Suppressor macrophage treated with lipopolysaccharide for 1 hour (primary cell): ENCODE measurements around the gene PDE4C.
A peak's percentile ranks its signal among the peaks of the same experiment; 100 is the strongest.

Experiments
- DNase-seq, 3 donors: peaks; one replicate each; pipeline ENCODE4 v3.0.0-alpha.2; 2020 to 2022

Gene PDE4C

DNA sequence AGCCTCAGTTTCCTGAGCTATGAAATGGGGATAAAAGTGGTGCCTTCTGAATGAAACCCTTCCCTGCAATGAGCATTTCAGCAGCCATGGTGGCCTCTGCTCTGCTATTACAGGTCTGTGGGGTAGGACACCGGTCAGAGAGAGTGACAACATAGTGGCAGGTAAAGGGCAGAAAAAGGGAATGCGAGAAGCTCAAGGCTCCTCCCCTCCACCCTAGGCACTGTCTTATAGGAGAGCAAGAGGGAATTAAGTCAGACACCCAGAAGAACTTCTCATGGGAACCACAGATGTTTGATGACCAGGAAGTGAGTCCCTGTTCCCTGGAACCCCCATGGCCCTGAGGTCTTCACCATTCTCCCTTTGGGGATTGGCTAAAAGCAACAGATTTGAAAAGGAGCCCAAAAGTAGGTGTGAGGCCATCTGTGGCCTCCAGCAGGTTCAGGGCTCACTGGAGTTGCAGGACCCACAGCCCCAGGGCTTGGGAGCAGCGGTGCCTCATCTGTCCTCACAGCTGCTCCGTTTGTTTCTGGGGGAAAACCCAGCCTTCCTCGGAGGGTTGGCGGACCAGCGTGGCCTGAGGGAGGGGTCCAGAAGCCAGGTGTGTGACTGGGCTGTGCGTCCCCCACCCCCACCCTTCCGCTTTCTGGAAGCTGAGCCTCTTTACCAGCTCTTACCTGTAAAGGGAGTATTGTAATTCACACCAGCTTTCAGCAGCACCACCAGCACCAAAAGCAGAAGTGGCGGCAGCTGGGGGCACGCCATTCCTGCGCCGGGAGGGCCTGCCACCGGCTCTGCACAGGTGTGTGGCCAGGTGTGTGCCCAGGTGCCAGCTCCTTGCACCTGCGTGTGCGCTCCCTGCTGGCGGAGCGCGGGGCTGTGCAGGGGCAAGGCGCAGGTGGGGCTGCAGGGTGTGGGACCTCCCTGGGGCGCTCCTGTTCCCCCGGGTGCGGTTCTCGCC is 28.6 kb upstream of the PDE4C start:
- peak in 1 of 3 donors; percentile 10 for DNase-seq

DNA sequence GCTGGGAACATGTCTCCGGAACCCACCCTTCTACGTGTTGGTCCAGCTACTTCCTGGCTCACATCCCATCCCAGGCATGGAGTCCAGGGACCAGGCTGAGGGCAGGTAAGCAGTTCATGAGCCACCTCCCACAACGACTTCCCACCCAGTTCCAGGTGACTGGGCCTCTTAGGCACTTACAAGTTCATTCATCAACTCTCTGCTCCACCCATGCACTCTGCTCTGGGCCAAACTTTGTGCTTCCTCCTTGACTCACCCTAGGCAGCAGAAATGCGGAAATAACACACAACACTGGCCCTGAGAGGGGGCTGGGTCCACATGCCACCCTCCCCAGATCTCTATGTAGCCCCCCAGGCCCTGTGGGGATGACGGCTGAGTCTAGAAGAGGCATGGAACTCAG is 27.5 kb upstream of the PDE4C start:
- DNase-seq: peak in 1 of 3 donors; percentile 63

DNA sequence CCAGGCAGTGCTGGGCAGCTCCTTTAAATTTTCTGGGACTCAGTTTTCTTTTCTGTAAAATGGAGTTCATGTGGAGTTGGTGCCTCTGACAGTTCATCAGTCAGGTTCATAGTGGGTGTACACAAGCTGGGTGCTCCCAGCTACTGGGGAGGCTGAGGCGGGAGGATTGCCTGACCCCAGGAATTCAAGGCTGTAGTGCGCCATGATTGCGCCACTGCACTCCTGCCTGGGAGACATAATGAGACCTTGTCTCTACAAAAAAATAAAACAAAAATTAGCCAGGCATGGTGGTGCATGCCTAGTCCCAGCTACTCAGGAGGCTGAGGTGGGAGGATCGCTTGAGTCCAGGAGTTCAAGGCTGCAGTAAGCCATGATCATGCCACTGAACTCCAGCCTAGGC is 26.9 kb upstream of the PDE4C start:
- no peak for DNase-seq

DNA sequence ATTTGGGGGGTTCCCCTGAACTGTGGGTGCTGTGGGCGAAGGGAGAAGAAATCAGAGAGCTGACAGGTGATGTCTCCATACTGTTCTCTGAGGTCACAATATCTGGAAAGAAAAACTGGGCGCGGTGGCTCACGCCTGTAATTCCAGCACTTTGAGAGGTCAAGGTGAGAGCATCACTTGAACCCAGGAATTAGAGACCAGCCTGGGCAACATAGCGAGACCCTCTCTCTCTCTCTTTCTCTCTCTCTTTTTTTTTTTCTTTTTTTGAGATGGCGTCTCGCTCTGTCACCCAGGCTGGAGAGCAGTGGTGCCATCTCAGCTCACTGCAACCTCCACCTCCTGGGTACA is 26.1 kb upstream of the PDE4C start:
- DNase-seq: no peak

DNA sequence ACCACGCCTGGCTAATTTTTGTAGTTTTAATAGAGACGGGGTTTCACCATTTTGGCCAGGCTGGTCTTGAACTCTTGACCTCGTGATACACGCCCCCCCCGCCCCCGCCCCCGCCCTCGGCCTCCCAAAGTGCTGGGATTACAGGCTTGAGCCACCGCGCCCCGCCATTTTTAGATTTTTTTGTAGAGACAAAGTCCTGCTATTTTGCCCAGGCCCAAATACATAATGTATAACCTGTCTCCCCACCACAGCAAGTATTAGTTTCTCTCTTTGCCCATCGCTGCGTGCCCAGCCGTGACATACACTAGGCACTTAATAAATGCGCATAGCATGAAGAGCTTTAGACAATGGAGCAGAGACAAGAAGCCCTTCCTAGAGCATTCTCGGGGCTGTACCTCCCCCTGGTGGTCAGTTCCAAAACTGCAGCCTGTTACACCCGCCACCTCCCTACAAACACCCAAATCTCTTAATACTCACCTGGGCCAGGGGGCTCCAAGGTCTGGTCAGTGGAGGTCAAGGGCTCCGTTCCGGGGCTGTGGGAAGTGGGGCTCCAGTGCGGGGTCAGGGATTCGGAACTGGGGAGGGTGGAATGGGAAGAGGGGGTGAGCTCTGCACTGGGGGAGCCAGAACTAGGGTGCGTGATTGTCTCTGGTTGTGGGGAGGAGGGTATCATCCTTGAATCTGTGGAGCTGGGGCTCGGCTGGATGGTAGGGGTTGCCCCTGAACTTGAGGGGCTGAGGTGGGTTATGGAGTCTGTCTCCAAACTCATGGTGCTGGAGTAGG is 25.5 kb upstream of the PDE4C start:
- DNase-seq: peak; percentile 76 to 83 (median 80)

DNA sequence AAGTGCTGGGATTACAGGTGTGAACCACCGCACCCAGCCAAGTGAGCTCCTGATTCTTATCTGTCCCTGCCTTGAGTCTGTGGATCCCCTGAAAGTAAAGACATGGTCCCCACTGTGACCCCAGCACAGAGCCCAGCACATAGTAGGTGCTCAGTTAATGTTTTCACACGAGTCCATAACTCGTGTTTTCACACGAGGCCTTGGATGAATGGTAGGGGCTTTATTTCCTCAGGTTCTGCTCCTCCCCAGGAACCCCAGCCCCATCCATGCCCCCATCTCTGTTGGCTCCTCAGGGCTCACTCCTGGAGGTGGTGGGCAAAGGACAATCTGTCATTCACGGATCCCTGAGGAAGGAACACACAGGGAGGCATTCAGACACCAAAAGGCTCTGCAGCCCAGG is 23.6 kb upstream of the PDE4C start:
- DNase-seq: no peak

DNA sequence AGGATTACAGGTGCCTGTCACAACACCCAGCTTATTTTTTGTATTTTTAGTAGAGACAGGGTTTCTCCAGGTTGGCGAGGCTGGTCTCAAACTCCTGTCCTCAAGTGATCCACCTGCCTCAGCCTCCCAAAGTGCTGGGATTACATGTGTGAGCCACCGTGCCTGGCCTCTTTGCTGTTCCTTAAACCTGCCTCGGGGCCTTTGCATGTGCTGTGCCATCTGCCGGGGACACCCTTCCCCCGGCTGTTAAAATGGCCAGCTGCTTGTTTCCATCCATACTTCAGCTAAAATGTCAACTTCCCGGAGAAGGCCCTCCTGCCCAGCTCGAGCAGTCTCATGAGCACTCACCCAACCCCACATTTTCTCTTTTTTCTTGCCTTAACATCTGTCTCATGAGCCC is 19.1 kb upstream of the PDE4C start:
- no peak for DNase-seq

DNA sequence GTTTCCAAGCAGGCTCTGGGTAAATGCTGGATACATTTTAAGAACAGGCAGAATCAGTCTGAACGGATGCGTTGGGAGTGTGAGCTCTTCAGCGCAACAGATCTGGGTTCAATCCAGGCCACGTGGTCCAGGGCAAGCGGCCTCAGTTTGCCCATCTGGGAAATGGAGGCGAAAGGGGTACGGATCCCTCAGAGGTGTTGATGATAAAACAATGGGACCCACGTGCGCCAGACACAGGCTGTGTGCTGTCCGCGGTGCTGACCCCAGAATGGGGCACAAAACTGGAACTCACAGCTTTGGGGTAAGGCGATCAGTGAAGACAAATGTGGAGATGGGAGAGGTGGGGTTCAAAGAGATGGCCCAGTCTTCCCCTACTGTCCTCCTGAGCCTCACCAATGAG is 13.1 kb upstream of the PDE4C start:
- peak in 1 of 3 donors; percentile 34 for DNase-seq

DNA sequence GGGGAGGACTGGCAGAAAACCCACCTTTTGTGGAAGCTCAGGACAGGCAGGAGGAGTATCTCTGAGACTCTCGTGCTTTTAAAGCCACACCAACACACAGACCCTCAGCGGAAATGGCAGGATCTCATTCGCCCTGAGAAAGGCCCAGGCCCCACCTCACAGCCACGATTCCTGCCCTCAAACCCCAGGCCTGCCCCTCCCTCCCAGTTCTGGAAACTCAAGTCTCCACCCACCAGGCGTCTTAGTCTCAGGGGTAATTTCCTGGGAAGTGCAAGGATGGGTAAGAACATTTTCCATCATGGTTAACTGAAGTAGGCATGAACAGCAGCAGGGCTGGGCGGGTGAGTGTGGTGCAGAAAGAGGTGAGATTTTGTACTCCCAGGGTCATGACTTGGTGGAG is 8.0 kb upstream of the PDE4C start:
- no peak for DNase-seq

DNA sequence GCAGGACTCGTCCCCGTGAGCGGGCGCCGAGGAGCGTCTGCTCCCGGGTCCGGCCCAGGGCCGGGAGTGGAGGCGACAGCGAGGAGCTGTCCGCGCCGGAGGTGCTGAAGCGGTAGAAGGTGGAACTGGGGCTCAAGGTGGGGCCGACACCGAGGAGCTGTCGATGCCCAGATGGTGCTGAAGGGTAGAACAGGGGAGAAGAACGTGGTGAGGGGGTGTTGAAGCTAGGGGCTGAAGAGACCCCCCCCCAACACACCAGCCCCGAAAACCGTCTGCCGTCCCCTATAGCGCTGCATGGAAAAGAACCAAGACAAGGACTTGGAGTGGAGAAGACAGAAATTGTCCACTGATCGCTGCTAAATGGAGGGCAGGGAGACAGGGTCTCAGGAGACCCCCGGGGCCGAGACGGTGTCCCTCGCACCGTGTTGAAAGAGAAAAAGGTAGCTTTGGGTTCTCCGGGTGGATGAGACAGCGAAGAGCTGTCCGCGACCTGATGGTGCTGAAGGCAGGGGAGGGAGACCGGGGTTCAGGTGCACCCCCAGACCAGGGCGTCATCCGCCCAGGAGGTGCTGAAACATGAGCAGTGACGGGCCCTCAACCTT is 7.1 kb upstream of the PDE4C start:
- peak; percentile 41 to 71 (median 49) for DNase-seq

DNA sequence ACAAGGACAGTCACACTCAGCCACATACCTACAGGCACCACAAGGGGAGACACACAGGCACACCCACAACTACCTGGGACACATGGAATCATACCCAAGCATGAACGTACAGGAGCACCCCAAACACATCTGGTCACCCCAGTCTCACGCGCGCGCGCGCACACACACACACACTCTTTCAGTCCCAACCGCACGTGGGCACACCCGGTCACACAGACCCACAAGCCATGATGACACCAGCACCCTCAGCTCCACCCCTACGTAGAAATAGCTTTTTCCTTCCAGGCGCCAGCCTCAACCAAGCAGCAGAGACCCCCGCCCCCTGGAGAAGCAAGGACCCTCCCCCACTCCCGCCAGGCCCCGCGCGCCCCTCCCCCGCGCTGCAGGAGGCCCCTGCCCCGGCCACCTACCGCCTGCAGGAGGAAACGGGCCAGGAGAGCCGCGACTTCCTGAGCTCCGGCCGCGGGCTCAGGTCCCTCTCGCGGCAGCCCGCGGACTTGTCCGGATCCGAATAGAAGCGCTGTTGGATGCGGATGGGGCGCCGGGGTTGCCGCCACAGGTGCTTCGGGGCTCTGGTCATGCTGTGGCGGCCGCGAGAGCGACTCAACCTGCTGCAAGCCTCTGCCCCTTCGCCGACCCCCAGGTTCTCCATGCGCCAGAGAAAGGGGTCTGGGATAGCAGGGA is 6.4 kb upstream of the PDE4C start:
- DNase-seq: no peak

DNA sequence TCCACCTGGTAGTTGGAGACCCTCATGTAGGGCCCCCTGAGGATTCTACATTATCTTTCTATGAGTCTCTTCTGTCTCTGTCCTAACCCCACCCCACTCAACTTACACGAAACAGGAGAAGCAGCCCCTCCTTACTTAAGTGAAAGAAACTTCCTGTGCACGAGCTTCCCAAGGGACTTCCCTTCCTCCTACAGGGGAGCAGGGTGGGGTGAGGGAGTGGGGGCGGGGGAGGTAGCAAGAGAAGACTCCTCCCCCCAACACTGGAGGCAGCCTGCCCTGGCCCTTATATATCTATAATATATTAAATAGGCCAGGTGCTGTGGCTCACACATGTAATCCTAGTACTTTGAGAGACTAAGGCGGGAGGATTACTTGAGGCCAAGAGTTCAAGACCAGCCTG is 5.5 kb upstream of the PDE4C start:
- peak; percentile 51 to 68 (median 62) for DNase-seq

DNA sequence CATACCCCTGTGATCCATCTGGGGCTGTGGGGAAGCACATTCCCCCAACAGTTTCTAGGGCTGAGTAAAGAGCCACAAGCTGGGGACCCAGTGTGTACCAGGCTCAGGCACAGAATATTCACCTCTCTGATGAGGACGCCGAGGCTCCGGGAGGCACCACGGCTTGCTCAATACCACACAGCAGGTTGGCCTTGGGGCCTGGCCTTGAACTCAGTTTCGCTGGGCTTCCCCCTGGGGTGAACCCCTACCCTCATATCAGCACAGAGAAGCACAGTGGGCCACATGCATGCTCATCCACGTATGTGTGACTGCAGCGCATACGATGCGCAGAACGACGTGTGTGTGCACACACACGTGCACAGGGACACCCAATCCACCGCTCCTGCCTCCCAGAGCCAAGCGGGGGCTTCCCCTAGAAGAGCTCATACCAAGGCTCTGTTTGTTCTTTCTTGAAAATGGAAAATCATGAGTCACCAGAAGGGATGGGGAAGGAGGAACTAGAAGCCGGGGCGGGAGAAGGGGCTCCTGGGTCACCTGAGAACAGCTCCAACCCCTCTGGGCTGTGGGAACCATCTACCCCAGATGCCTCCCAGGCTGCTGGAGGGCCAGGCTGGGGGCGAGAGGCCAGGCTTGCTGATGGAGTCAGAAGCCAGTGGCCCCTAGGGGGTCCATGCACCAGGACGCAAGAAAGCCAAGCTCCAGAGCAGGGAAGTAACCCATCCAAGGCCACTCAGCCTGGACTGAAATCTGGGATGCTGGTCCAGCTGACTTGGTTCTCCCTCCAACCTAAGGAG is 4.9 kb upstream of the PDE4C start:
- DNase-seq: peak; percentile 84 to 90 (median 87)

DNA sequence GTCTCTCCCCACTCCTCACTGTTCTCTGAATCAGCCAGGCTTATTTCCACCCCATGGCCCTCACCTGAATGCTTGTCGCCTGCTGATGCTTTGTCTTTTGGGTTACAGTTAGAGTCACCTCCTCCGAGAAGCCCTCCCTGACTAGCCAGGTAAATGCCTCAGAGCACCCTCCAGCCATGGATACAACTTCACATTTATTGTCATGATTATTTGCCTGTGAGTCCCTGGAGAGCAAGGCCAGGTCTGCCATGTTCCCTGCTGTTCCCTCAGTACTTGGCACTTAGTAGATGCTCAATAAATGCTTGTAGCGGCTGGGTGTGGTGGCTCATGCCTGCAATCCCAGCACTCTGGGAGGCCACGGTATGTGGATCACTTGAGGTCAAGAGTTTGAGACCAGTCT is 3.7 kb upstream of the PDE4C start:
- DNase-seq: no peak

DNA sequence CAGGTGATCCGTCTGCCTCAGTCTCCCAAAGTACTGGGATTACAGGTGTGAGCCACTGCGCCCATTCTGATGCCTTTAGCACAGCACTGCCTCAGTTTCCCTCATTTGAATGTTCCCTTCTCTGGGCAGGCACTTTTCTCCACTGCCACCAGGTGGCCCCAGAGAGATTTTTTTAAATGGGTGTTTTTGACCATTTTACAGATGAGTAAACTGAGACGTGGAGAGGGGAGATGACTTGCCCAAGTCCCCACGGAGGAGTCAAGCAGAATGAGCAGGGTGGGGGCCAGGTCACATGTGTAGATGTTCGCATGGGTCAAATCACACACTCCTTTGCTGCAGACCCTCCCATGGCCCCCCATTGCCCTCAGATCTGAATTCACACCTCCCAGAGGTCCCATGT is 3.2 kb upstream of the PDE4C start:
- DNase-seq: no peak

DNA sequence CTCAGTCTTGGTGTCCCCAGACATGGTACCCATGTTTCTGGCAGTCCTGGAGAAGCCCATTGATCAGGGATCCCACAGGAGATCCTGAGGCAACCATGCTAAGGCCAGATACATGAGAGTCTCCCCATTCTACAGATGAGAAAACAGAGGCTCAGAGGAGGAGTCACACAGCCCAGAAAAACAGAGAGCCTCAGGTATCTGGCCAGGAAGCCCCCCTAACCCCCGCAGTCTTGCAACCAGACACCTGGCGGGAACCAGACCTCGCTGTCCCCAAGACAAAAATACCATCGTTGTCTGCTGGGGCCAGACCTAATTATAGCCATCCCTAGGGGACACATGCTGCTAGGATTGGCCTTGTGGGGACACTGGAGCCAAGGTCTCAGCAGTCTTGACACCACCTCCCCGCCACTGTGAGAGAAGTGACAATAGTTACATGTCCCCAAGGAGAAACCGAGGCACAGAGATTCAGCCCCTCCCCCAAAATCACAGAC is 1.6 kb upstream of the PDE4C start:
- no peak for DNase-seq

DNA sequence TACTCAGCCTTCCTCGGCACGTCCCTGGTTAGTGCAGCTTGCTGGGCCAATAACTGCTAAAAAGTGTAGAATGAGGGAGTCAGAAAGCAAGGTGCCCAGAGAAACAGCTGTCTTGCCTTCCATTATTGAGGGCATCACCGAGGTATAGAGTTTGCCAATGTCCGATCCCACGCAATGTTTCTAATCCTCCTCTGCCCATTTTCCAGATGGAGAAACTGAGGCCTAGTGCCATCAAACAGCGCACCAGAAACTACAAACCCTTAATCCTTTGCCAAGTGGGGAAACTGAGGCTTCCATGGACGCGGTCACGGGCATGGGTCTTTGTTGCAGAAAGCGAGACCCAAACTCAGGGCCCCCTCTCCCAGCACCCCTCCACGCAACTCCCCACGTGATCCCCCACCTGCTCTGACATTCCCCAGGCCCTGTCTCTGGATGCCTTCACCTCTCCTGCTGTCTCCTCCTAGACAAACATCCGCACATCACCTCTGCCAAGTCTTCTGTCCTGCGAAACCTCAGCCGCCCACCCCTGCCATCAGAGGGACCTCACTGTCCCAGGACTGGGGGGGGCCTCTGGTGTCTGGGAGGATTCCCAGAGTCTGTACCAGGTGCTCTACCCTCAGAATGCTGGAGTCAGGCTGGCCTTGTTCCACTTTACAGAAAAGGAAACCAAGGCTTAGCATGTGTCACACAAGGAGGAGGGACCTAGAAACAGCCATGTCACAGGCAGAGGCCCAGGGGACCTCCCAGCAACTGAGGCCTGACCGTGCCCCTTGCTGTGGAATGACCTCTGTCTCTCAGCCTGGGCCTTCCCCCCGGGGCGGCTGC is 930 bp upstream of the PDE4C start:
- DNase-seq: no peak

DNA sequence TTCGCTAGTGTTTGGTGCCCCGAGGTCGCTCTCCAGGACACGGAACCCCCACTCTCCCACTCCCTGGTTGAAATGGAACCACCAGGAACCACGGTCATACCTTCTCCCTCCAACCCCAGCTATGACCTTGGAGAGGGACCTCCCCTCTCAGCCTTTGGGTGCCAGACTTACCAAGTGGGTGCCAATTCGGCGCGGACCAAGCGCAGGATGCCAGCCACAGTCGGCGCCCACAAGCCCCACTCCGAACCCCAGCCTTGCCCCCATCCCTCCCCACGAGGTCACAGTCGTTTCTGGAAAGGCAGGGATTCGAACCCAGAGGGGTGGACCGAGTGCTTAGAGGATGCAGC is 910 bp downstream of the PDE4C start:
- DNase-seq: no peak

DNA sequence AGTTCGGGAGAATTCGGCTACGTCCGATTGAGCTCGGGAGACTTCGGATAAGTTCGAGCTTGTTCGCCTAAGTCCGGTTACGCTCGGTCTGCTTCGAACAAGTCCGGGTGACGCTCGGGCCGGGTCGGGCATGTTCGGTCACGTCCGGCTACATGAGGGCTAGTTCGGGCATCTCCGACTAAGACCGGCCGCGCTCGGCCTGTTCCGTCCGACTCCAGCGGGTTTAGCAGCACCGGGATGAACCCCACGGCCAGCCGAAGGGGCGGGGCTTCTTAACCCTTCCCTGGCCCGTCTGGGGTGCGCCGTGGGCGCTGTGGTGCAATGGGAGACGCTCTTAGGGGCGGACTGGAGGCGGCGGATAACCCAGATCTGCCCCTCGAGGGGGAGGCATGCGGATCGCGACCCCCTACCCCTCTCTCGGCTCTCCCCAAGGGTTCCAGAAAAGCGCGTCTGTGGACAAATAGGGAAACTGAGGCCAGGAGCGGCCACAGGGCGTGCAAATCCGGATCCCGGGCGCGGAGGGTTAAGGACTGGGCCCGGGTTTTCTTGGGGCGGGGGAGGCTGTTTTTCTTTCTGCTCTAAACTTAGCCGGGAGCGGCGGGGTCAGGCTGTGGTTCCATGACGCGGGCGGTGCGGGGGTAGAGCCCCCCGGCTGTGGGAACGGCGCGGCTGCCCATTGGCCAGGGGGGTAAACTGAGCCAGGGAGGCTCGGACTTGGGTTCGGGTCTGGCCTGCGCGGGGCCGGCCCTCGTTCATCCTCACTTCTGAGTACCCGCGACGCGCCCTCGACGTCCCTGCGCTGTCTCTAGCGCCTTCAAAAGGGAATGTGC is 1.5 kb downstream of the PDE4C start:
- DNase-seq: peak; percentile 99

DNA sequence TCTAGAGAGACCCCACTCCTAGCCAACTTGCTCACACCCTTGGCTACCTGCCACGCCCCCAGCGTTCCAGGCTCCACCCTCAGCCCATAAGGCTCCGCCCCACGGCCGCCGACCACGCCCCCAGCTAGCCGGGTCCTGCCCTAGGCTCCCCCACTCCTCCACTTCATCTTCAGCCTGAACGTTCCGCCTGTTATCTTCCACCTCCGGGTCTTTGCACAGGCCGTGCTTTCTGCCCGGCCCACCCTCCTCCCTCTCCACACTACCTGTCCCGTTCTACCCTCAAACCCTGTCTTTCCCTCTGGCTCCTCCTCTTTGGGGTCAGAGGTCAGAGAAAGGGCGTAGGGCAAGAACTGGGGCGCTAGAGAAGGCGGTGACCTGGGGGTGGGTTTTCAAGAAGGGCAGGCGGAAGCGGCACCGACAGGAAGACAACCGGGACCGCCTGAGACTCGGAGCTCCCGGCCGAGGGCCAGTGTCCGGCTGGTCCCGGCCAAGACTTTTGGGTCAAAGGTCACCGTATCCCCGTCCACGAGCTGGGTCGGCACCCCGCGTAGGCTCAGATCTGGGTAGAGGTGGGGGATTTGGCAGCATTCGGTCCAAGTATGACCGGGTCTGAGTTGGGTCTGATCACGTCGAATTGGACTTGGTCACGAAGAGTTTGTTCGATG is 2.2 kb downstream of the PDE4C start:
- peak in 2 of 3 donors; percentile 41 to 66 for DNase-seq
